Thyroid gland (tissue), 4 donors: Measurements from ENCODE around the gene ZNF865.

ENCODE experiments used
- CTCF ChIP-seq, 6 experiments: fragments of 200-600 bp in 3 of 6; fragments of 450-650 bp in 3 of 6; sonication (generic) in 3 of 6; IDR thresholded peaks; one replicate each; pipeline ENCODE4 v1.5.1; 2016 to 2019; ENCODE audit warnings: antibody characterized with exemption in 6 of 6, mild to moderate bottlenecking in 2 of 6, inconsistent platforms in 1 of 6, moderate library complexity in 1 of 6
- POLR2A ChIP-seq, 2 donors: fragments of 450-650 bp; IDR thresholded peaks; one replicate each; pipeline ENCODE4 v1.6.1; 2017; ENCODE audit warnings: antibody characterized with exemption in 2 of 2, mild to moderate bottlenecking in 2 of 2, moderate library complexity in 1 of 2

- no peak for TF ChIP-seq POLR2A (IDR thresholded peaks at IDR 0.05)
- TF ChIP-seq CTCF (IDR thresholded peaks at IDR 0.05) = no peak
Measured at GRCh38 chr19:55559684-55560083, 45.8 kb upstream of the ZNF865 start.
